ENCODE data around the gene TCF25.

- TF ChIP-seq CTCF (IDR thresholded peaks at IDR 0.05) (no peak), POLR2A (IDR thresholded peaks at IDR 0.05) (no peak), POLR2AphosphoS5 (IDR thresholded peaks at IDR 0.05) (no peak)
Measured at GRCh38 chr16:89957216-89957785, 83.9 kb downstream of the TCF25 start.
